Daoy (cell line): ENCODE data around the gene BIN1. TPM values are rescaled to one million over a fixed set of nuclear protein-coding genes. Genes with fewer than 3 reads are reported as not detected.
"Not testable (repeated sequence)": the region's sequence is repeated elsewhere in the genome, so short reads cannot be mapped to it uniquely, and the experiment has no call there.

Source experiments
- DNase-seq: peaks from one replicate; pipeline ENCODE4 v3.0.0-alpha.2; 2015; ENCODE audit warnings: low read depth
- total RNA-seq: library from RNA; depleted of rRNA; stranded (reverse); fragments of >200 nt; shearing (Covaris generic); gene quantifications from 2 replicates; pipeline ENCODE4 v1.2.3, GENCODE V29; 2014

Gene BIN1
- total RNA-seq, 1 experiment from 2014 or later, result 74.2 TPM

GRCh38 chr2:127047716-127048617, 59.0 kb downstream of the BIN1 start:
- no peak for DNase-seq

GRCh38 chr2:127047054-127047453, 59.9 kb downstream of the BIN1 start:
- no peak for DNase-seq

- DNase-seq, result peak; percentile 2
Measured at GRCh38 chr2:127046579-127046978, 60.4 kb downstream of the BIN1 start.

- peak; percentile 0 for DNase-seq
Measured at GRCh38 chr2:127045792-127046501, 61.0 kb downstream of the BIN1 start.

- DNase-seq, result no peak
Measured at GRCh38 chr2:127044977-127045661, 61.8 kb downstream of the BIN1 start.

- no peak for DNase-seq
Measured at GRCh38 chr2:127044165-127044718, 62.7 kb downstream of the BIN1 start.

GRCh38 chr2:127043367-127044164, 63.4 kb downstream of the BIN1 start:
- DNase-seq, result no peak

GRCh38 chr2:127041259-127041970, 65.5 kb downstream of the BIN1 start:
- no peak for DNase-seq

GRCh38 chr2:127040169-127040568, 66.8 kb downstream of the BIN1 start:
- DNase-seq, result no peak

GRCh38 chr2:127039387-127040031, 67.4 kb downstream of the BIN1 start:
- DNase-seq, result no peak

GRCh38 chr2:127037476-127037875, 69.5 kb downstream of the BIN1 start:
- no peak for DNase-seq

GRCh38 chr2:127034883-127035611, 71.9 kb downstream of the BIN1 start:
- no peak for DNase-seq

GRCh38 chr2:127034051-127034450, 72.9 kb downstream of the BIN1 start:
- DNase-seq, result no peak

GRCh38 chr2:127032621-127033020, 74.3 kb downstream of the BIN1 start:
- no peak for DNase-seq

- no peak for DNase-seq
Measured at GRCh38 chr2:127029350-127030051, 77.5 kb downstream of the BIN1 start.

GRCh38 chr2:127028745-127029144, 78.2 kb downstream of the BIN1 start:
- not testable (repeated sequence) for DNase-seq

- DNase-seq, result no peak
Measured at GRCh38 chr2:127027715-127028114, 79.2 kb downstream of the BIN1 start.

GRCh38 chr2:127025359-127026166, 81.4 kb downstream of the BIN1 start:
- DNase-seq, result peak; percentile 87
